Suppressor macrophage treated with lipopolysaccharide for 1 hour (primary cell): ENCODE data around the gene ZNF330.

Experiments
- DNase-seq, 3 donors: peaks; one replicate each; pipeline ENCODE4 v3.0.0-alpha.2; 2020 to 2022

ZNF330 gene

GRCh38 chr4:141238186-141238585, 17.5 kb downstream of the ZNF330 start:
- DNase-seq, result no peak

DNA sequence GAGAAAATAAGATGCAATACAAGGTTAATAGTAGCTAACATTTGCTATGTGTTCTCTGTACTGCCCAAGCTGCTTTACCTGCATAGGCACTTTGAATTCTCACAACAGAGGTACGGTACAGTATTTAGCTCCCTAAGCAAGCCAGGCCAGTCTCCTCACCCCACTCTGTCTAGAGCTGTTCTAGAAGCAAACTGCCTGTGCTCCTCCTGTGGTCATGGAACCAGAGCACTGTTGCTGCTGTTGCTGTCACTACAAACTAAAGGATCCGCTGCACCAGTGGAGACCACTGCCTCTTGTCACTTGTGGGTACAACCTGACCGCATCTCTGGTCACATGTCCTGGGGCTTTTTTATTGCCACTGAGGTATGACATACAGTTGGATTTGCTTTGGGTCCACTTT, 19.6 kb downstream of the ZNF330 start:
- no peak for DNase-seq

- no peak for DNase-seq
Measured at GRCh38 chr4:141240671-141241070, 20.0 kb downstream of the ZNF330 start.

GRCh38 chr4:141241986-141242385, 21.3 kb downstream of the ZNF330 start:
- DNase-seq, result no peak

GRCh38 chr4:141244419-141244818, 23.7 kb downstream of the ZNF330 start:
- DNase-seq, result no peak

- no peak for DNase-seq
Measured at GRCh38 chr4:141246243-141246642, 25.5 kb downstream of the ZNF330 start.

DNA sequence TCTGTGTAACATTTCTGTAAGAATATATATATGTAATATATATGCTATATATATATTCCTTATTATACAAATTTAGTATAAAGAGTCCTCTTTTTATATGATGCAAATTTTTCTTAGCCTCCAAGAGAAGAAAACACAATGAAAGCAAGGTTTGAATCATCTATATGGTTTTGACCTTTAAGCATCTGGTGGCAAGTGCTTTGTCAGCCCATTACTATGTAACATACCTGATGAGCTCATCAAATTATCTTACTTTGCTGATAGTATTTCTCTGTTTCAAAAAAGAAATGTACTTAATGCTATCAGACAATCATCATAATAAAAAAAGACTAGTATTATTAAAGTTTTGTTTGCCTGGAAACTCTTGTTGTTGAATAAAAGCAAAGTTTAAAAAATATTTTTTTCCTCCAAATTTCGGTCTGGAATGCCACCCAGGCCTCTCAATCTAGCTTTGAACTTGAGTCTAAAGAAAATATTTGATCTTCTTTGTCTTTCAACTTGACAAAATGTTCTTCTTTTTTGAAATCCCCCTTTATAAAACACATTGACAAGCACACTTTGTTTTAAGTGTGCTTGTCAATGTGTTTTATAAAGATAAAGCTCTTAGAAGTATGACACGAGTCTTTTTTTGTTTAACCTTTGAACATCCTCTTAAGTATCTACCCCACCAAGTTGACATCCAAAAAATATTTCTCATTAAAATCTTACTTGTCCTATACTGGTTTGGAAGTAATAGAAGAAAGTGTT, 26.2 kb downstream of the ZNF330 start:
- no peak for DNase-seq

GRCh38 chr4:141247430-141247780, 26.7 kb downstream of the ZNF330 start:
- no peak for DNase-seq

DNA sequence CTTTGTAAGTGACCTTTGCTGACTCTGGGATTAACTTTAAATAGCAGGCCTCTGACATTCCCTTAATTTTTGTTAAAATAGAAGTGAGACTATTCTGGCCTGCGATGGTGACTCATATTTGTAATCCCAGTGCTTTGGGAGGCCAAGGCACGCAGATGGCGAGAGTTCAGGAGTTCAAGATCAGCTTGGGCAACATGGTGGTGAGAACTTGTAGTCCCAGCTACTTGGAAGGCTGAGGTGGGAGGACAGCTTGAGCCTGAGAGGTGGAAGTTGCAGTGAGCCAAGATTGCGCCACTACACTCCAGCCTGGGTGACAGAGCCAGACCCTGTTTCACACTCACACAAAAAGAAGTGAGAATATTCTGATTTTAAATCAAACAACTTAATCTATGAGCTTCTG, 27.3 kb downstream of the ZNF330 start:
- DNase-seq, result peak; percentile 22 to 24 (median 22)

DNA sequence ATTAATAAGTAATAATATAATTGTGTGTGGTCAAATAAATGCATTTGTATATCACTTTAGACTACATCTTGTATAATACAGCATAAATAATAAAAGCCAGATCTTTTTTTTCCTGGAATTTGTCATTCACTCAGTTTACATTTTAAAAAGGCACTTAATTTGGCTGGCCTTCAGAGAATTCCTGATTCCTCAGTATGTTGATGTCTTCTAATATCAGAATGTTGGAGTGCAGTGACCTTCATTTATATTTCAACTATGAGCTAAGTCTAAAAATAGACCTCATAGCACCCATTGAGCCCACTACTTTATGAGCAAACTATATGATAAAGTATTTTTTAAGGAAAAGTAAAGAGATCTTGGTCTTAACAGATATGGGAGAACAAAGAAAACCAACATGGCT, 27.8 kb downstream of the ZNF330 start:
- DNase-seq, result no peak

DNA sequence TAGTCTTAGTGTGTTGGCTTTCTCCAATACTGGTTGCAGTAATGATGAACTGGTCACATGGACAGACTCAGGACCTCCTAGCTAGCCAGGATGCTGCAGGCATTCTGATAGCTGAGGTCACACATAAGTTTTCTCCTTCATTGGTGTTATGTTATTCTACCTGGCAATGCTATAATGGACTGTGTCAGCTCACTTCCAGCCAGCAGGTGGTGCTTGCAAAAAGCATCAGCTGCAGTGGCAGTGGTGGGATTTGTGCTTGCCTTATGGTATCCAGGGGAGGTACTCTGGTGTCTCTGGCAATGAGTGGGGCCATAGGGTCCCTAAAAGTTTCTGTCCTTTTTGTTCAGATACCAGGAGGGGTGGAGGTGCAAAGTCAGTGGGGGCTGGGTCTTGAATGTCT, 33.6 kb downstream of the ZNF330 start:
- DNase-seq, result no peak

- DNase-seq, result no peak
Measured at GRCh38 chr4:141255016-141255415, 34.3 kb downstream of the ZNF330 start.

DNA sequence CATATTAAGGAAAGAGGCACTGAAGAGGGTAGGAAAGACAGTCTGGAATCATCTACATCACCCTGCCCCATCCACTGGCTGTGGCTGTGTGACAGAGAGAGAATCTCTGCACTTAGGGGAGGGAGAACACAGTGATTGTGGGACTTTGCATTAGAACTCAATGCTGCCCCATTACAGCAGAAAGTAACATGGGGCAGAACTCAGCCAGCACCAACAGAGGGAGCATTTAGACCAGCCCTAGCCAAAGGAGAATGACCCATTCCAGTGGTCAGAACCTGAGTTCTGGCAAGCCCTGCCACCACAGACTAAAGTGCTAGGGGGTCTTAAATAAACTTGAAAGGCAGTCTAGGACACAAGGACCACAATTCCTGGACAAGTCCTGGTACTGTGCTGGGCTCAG, 37.9 kb downstream of the ZNF330 start:
- DNase-seq, result no peak

GRCh38 chr4:141275834-141276233, 55.1 kb downstream of the ZNF330 start:
- DNase-seq, result no peak

DNA sequence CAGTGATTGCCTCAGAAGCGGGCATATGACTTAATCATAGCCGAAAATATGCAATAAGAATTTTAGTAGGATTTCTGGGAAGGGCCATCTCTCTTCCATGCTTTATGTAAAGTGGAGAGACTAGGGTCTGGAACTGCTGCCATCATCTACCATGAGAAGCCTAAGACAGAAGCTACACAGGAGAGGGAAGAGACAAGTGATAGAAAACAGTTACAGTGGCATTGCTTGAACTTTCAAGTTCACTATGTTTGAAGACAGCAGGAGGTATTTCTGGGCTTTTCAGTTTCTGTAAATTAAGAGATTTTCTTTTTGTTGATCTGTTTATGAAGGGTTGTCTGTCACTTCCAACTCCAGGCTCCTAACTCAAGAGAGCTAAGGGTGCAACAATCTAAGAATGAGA, 62.5 kb downstream of the ZNF330 start:
- no peak for DNase-seq

- no peak for DNase-seq
Measured at GRCh38 chr4:141283563-141283962, 62.9 kb downstream of the ZNF330 start.
